PC-3 (cell line): Measurements from ENCODE around the gene FZD10. TPM values are rescaled to one million over a fixed set of nuclear protein-coding genes. Genes with fewer than 3 reads are reported as not detected.

Experiments
- ATAC-seq: fragments of 200-7000 bp; cut with Tn5 transposase; 2 replicates; pipeline ENCODE4 v1.9.1; 2020; ENCODE audit warnings: mild to moderate bottlenecking, moderate library complexity
- BruUV-seq: library from RNA; stranded (reverse); fragments of 400-500 nt; replicated peaks from 2 replicates; lab custom pipeline; 2021; lab: Mats Ljungman, UMichigan
- CTCF ChIA-PET: fragments of 300-600 bp; sonication (Branson Sonifier 250); formaldehyde crosslinking; loops from one replicate; lab custom pipeline; 2022; ENCODE audit warnings: antibody characterized with exemption; lab: Charles Lee
- POLR2A ChIA-PET: fragments of 300-600 bp; sonication (Branson Sonifier 250); formaldehyde crosslinking; loops from one replicate; lab custom pipeline; 2022; ENCODE audit warnings: antibody characterized with exemption; ENCODE audit not compliant: unreplicated experiment; lab: Charles Lee
- DNase-seq: peaks from one replicate; pipeline ENCODE4 v3.0.0-alpha.2; 2015
- H2AFZ ChIP-seq: fragments of 300-600 bp; sonication (generic); 2 replicates; pipeline ENCODE4 v1.6.0; 2016; ENCODE audit warnings: antibody characterized with exemption, low read length
- H3F3A ChIP-seq: fragments of 300-600 bp; sonication (generic); one replicate; pipeline ENCODE4 v1.6.0; 2017; ENCODE audit warnings: antibody characterized with exemption, low read length, control low read depth, mild to moderate bottlenecking; ENCODE audit not compliant: unreplicated experiment
- H3K27ac ChIP-seq: fragments of 300-600 bp; sonication (generic); 2 replicates; pipeline ENCODE4 v1.5.1; 2016; ENCODE audit warnings: mild to moderate bottlenecking, low read length
- H3K27me3 ChIP-seq: fragments of 300-600 bp; sonication (generic); 2 replicates; pipeline ENCODE4 v1.6.1; 2016; ENCODE audit warnings: low read length, mixed read lengths
- H3K36me3 ChIP-seq: fragments of 300-600 bp; sonication (generic); 2 replicates; pipeline ENCODE4 v1.6.1; 2016; ENCODE audit warnings: low read depth, mixed run types, low read length, mixed read lengths
- H3K4me1 ChIP-seq: fragments of 300-600 bp; sonication (generic); 2 replicates; pipeline ENCODE4 v1.5.1; 2016; ENCODE audit warnings: low read length; ENCODE audit not compliant: insufficient read depth
- H3K4me2 ChIP-seq: fragments of 300-600 bp; sonication (generic); 2 replicates; pipeline ENCODE4 v1.6.0; 2016; ENCODE audit warnings: low read length
- H3K4me3 ChIP-seq: fragments of 300-600 bp; sonication (generic); 2 replicates; pipeline ENCODE4 v1.5.1; 2016; ENCODE audit warnings: mild to moderate bottlenecking, low read length, mixed read lengths
- H3K79me2 ChIP-seq: fragments of 300-600 bp; sonication (generic); 2 replicates; pipeline ENCODE4 v1.6.1; 2017; ENCODE audit warnings: low read length, mixed read lengths
- H3K9ac ChIP-seq: fragments of 300-600 bp; sonication (generic); 2 replicates; pipeline ENCODE4 v1.6.0; 2016; ENCODE audit warnings: mild to moderate bottlenecking, low read length
- H3K9me2 ChIP-seq: fragments of 300-600 bp; sonication (generic); replicated peaks from 2 replicates; pipeline ENCODE4 v1.6.1; 2016; ENCODE audit warnings: mixed run types, low read length, mixed read lengths
- H3K9me3 ChIP-seq: fragments of 300-600 bp; sonication (generic); 2 replicates; pipeline ENCODE4 v1.6.1; 2016; ENCODE audit warnings: low read length, mixed read lengths
- H4K20me1 ChIP-seq: fragments of 300-600 bp; sonication (generic); 2 replicates; pipeline ENCODE4 v1.6.1; 2016; ENCODE audit warnings: low read length, mixed read lengths
- EZH2 ChIP-seq: fragments of 300-600 bp; sonication (generic); IDR thresholded peaks from one replicate; pipeline ENCODE4 v1.6.1; 2017; ENCODE audit warnings: antibody characterized with exemption, mild to moderate bottlenecking, low read length; ENCODE audit not compliant: unreplicated experiment
- EZH2phosphoT487 ChIP-seq: fragments of 300-600 bp; sonication (generic); IDR thresholded peaks from 2 replicates; pipeline ENCODE4 v1.6.1; 2018; ENCODE audit warnings: mild to moderate bottlenecking, antibody characterized with exemption, low read length, borderline replicate concordance
- intact Hi-C: fragments of 100-400 bp; cut with micrococcal nuclease; formaldehyde crosslinking; loops from 2 replicates; pipeline ENCODE4 v1.9.0; 2023
- total RNA-seq: library from RNA; depleted of rRNA; stranded (reverse); fragments of >200 nt; gene quantifications from 2 replicates; pipeline ENCODE4 v1.2.3, GENCODE V29; 2014
- TF ChIP-seq, protein P1 (sequence below): fragments of 300-600 bp; sonication (generic); conservative IDR thresholded peaks from 2 replicates; pipeline ENCODE4 v1.5.1; 2017; ENCODE audit warnings: antibody characterized with exemption, low read depth, mild to moderate bottlenecking, low read length

Gene FZD10
- total RNA-seq, 1 experiment from 2014 or later, result not detected

DNA sequence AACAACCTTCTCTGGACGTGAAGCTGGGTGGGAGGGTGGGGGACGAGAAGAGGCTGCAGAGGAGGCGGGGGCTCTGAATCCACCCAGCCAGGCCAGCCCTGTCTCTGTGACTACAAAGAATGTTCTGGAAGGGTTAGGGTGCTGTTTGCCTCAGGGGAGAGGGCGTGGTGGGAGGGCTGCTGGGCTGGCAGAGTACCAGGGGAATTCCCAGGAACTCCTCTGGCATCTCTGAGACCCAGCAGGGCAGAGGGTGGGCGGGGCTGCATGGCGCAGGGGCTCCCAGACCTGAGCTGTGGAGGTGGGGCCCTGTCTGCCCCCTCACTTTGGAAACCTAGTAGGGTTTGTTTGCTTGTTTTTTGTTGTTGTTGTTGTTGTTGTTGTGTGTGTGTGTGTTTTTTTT is 45.5 kb upstream of the FZD10 start:
- Histone ChIP-seq H3K36me3 (no peaks in the 10 kb centered on the region), H3K4me3 (no peak overlapping the region), H3K9me2 (no peaks in the 10 kb centered on the region), H2AFZ (no peak overlapping the region), H3K27ac (no peak overlapping the region), H3K79me2 (no peaks in the 10 kb centered on the region), H3K9me3 (0 out of 2 replicates have a peak, but pooled peaks cover 4% of the 10 kb centered on the region), H4K20me1 (no peaks in the 10 kb centered on the region), H3K4me2 (no peak overlapping the region), H3K9ac (no peak overlapping the region), H3K27me3 (peaks cover 11% of the 10 kb centered on the region), H3K4me1 (no peaks in the 10 kb centered on the region), H3F3A (no peaks in the 10 kb centered on the region)
- ChIA-PET POLR2A (no interaction called here), CTCF (no interaction called here)
- DNase-seq (no peak), ATAC-seq (no peak)
- intact Hi-C loops, result no loop called here
- no TSS peak for BruUV-seq
- TF ChIP-seq EZH2, result no peak
- TF ChIP-seq, protein P1, sequence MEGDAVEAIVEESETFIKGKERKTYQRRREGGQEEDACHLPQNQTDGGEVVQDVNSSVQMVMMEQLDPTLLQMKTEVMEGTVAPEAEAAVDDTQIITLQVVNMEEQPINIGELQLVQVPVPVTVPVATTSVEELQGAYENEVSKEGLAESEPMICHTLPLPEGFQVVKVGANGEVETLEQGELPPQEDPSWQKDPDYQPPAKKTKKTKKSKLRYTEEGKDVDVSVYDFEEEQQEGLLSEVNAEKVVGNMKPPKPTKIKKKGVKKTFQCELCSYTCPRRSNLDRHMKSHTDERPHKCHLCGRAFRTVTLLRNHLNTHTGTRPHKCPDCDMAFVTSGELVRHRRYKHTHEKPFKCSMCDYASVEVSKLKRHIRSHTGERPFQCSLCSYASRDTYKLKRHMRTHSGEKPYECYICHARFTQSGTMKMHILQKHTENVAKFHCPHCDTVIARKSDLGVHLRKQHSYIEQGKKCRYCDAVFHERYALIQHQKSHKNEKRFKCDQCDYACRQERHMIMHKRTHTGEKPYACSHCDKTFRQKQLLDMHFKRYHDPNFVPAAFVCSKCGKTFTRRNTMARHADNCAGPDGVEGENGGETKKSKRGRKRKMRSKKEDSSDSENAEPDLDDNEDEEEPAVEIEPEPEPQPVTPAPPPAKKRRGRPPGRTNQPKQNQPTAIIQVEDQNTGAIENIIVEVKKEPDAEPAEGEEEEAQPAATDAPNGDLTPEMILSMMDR, result no peak
- TF ChIP-seq EZH2phosphoT487, result no peak

DNA sequence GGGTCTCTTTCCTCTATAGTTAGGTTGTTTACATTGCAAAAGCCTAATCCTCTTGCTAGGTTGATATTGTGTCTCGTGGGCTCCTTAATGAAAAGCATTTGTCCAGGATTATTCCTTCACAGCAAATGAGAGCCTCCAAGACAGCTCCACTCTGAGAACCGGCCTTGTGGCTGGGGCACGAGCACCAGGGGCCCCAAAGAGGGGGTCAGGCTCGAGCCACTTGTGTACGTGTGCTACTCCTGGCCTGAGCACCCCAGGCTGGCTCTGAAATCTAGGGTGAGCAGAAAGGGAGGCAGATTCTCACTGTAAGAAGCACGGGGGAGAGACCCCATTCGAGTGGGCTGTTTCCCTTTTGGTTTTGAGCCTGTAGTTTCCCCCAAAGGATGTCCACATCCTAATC is 45.0 kb upstream of the FZD10 start:
- intact Hi-C loops, result no loop called here
- no peaks in the 10 kb centered on the region for H4K20me1 ChIP-seq
- no peak for ATAC-seq
- H3K4me2 ChIP-seq, result no peak overlapping the region
- no peaks in the 10 kb centered on the region for H3K4me1 ChIP-seq
- ChIA-PET CTCF (no interaction called here), POLR2A (no interaction called here)
- 0 out of 2 replicates have a peak, but pooled peaks cover 4% of the 10 kb centered on the region for H3K9me3 ChIP-seq
- no peaks in the 10 kb centered on the region for H3K36me3 ChIP-seq
- no peak overlapping the region for H3K27ac ChIP-seq
- no peak overlapping the region for H3K9ac ChIP-seq
- H3K79me2 ChIP-seq, result no peaks in the 10 kb centered on the region
- no peak for DNase-seq
- H2AFZ ChIP-seq, result no peak overlapping the region
- no peaks in the 10 kb centered on the region for H3K9me2 ChIP-seq
- H3K27me3 ChIP-seq, result peaks cover 11% of the 10 kb centered on the region
- no peaks in the 10 kb centered on the region for H3F3A ChIP-seq
- TF ChIP-seq, protein P1, result no peak
- TF ChIP-seq EZH2, result no peak
- no peak for TF ChIP-seq EZH2phosphoT487
- no TSS peak for BruUV-seq
- H3K4me3 ChIP-seq, result no peak overlapping the region

DNA sequence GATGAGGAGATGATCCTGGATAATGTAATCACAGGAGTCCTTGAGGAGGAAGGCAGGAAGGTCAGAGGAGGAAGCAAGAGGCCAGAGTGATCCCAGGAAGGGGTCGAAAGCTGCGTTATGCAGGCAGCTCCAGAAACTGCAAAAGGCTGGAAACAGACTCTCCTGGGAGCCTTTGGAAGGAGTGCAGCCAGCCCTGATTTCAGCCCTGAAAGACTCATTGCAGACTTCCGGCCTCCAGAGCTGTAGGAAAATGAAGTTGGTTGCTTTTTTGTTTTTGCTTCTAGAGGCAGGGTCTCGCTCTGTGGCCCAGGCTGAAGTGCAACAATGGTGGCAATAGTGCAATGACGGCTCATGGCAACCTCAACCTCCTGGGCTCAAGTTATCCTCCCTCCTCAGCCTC is 44.6 kb upstream of the FZD10 start:
- Histone ChIP-seq H3K27me3 (peaks cover 11% of the 10 kb centered on the region), H3K4me2 (no peak overlapping the region), H2AFZ (no peak overlapping the region), H4K20me1 (no peaks in the 10 kb centered on the region), H3K27ac (no peak overlapping the region), H3K9ac (no peak overlapping the region), H3K36me3 (no peaks in the 10 kb centered on the region), H3K9me3 (0 out of 2 replicates have a peak, but pooled peaks cover 4% of the 10 kb centered on the region), H3K4me1 (no peaks in the 10 kb centered on the region), H3K79me2 (no peaks in the 10 kb centered on the region), H3K4me3 (no peak overlapping the region), H3F3A (no peaks in the 10 kb centered on the region), H3K9me2 (no peaks in the 10 kb centered on the region)
- ChIA-PET CTCF (no interaction called here), POLR2A (no interaction called here)
- BruUV-seq, result no TSS peak
- ATAC-seq, result no peak
- intact Hi-C loops, result no loop called here
- no peak for DNase-seq
- TF ChIP-seq EZH2 (no peak), EZH2phosphoT487 (no peak)
- TF ChIP-seq, protein P1, result no peak
